Esophagus mucosa (tissue), 1 donor: ENCODE results near the gene DNAH11. TPM values are rescaled to one million over a fixed set of nuclear protein-coding genes. Genes with fewer than 3 reads are reported as not detected.
"Not testable (repeated sequence)": the region's sequence is repeated elsewhere in the genome, so short reads cannot be mapped to it uniquely, and the experiment has no call there.

Experiments used
- ATAC-seq: fragments of 200-7000 bp; cut with Tn5 transposase; one replicate; pipeline ENCODE4 v1.9.1; 2020
- total RNA-seq: library from RNA; stranded (reverse); gene quantifications from one replicate; pipeline ENCODE4 v1.2.4, GENCODE V29; 2023
- donor health status: DM: yes; HTN: yes; CAD: no.

Gene DNAH11
- total RNA-seq, 1 donor from 2014 or later: 1.1 TPM

DNA sequence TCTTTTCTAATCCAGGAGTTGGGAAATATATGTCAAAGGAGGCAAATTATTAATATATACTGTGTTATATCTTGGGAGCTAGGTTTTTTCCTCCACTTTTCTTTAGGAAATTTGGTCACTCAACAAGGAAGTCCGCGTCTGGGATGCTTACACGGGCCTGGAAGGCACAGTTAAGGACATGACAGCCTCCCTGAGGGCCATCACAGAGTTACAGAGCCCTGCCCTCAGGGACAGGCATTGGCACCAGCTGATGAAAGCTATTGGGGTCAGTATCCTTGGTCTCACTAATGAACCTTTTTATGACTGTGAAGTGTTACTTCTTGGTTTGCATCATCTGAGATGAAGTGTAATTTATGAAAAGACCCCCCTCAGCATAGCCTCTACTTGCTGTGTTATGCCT, 74.7 kb downstream of the DNAH11 start:
- ATAC-seq: no peak

DNA sequence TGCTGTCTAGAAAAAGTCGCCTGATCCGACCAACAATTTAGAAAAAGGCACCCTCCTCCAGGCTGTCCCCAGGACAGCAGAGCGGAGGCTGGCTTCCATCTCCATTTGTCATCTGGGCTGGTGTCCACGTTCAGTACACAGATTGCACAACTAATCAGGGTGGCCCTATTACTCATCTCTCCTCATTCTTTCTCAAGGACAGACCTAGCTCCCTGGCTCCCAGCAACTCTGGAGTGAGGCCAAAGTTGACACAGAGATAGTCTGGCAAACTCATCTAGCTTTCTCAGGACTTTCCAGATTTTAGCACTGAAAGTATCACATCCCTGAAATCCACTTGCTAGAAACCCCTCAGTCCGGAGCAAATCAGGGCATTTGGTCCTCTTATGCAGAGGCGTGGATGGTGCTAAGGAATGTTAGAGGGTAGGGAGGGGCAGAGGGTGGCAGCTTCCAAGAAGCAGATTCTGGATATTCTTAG, 75.1 kb downstream of the DNAH11 start:
- ATAC-seq: peak; percentile 57

DNA sequence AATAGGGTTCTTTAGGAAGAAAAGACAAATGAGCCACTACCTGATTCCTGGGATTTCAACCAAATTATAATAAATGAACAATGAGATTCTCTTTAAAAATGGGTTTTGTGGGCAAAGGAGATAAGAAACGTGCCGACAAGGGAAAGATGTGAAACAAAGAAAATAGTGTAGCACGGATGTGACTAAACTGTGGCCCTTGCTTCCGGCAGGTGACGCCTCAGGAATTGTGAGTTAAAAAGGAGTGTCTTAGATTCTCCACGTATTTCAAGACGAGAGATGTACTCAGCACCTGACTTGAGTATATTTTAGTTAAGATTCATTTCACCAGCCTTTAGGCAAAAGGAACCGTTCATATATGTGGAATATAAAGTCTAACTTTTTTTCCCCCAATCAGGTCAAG, 75.9 kb downstream of the DNAH11 start:
- ATAC-seq: no peak

DNA sequence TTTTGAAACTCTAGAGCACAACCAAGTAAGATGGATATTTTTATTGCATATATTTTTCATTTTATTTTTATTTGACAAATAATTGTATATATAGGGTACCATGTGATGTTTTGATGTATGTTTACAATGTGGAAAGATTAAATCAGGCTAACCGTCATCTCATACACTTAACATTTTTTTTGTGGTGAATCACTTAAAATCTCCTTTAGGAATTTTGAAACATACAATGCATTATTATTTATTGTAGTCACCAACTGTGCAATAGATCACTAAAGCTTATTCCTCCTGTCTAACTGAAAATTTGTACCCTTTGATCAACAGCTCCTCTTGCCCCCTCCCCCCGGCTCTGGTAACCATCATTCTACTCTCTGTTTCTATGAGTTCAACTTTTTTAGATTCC, 77.2 kb downstream of the DNAH11 start:
- no peak for ATAC-seq

DNA sequence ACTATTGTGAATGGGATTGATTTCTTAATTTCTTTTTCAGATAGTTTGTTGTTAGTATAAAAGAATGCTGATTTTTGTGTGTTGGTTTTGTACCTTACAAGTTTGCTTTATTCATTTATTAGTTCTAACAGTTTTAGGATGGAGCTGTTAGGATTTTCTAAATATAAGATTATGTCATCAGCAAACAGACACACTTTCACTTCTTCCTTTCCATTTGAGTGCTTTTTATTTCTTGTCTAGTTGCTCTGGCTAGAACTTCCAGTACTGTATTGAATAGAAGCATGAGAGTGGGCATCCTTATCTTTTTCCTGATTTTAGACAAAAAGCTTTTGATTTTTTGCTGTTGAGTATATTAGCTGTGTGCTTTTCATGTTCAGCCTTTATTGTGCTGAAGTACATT, 81.5 kb downstream of the DNAH11 start:
- ATAC-seq: no peak

DNA sequence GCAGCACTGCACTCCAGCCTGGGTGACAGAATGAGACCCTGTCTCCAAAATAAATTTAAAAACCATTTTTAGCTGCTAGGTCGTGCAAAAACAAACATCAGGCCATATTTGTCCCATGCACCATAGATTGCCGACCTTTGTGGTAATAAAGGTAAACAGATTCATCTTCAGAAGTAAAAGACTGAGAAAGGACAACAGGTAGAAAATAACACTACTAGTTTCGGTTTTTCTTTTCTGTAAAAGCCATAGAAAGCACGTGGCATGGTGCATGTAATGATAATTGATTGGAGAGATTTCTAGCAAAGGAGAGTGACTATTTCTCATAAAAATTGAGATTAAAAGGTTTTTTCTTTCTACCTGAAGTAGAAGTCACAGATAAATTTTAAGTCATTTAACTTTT, 93.9 kb downstream of the DNAH11 start:
- no peak for ATAC-seq

DNA sequence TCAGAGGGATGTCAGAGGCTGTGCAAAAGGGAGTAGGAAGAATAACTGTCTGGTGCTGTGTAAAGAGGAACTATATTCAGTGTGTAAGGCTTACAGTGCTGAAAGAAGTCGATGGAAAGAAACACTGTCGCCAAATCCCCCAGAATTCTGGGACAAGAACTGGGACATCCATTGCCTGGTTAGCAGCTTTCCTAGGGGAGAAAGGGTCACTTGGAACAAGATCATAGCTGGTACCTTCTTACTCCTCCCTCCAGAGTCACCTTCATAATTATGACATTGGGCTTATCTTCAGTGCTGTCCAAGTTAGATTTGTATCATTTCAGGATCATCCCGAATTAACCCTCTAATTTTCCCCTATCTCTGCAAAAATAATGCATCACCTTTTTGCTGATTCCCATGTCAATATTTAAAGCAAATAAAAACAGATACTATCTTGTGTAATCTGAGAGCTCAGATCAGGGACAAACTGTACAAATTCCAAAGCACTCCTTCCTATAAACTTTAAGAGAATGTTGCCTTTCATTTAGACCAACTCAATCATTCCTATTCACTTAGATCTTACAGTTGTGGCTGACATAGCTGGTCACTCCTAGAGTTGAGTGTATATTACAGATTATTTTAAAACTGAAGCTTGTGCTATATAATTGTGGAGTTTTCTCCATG, 96.5 kb downstream of the DNAH11 start:
- no peak for ATAC-seq

DNA sequence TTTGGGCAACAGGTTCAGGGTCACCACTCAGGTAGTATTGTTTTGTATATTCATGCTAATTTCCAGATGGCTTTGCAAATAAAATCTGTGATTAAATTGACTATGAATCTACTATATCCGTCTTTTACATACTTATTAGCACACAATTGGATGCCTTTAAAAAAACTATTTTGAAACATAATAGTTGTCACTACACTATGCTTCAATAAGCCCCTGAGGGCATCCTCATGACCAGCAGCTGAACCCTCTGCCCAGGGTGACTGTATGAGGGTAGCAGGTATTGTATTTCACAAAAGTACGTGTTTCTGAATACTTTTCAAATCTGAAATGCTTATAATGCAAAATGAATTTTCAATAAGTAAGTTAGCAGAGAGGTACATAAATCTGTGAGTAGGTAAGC, 97.3 kb downstream of the DNAH11 start:
- no peak for ATAC-seq

DNA sequence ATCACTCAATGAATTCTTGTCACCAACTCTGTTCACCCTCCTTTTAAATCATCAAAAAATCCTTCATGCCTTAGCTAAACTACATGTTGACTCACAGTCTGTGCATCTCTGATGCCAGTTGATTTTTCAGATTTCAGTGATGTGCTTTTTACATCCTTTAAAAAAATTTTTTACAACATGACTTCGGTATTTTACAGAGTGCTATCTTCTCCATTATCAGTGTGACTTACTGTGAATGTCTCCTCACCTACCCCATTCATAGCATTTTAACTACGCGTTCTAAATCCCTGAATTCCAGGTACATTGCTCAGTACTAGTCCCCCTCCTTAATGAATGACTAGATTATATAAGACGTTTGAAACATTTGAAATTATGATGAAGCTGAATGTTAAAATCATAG, 98.7 kb downstream of the DNAH11 start:
- ATAC-seq: no peak

DNA sequence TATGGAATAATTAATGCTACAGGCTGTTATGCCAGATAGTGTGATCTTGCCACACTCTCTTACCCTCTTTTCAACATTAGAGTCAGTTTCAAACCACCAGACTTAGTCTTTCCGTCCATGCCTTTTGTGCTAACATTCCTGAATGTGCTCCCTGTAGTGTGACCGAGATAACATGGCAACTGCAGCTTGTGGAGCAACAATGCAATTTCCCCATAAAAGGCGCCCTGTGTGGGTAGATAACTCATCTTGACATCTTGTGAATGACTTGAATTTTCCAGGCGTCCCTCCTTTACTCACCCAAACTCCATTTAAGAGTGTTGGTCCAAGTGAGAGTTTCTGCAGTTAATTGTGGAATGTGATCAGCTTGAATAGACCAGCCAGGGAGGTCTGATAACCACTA, 99.6 kb downstream of the DNAH11 start:
- ATAC-seq: no peak

DNA sequence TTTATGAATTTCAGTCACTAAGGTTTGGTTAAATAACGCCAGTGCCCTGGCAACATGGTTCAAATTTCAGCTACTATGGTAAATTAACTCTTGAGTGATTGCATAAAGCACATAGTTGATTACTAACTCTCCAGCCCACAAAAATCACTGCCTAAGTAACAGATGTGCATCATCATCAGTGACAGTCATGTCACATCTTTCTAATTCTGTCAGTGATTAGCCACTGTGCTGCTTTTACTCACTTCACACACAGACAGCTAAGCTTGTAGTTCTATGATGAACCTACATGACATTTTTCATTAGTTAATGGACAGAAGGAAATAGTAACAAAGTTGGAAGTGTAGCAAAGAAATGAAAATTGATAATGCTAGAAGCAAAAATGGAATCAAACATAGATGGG, 108.9 kb downstream of the DNAH11 start:
- ATAC-seq: no peak

DNA sequence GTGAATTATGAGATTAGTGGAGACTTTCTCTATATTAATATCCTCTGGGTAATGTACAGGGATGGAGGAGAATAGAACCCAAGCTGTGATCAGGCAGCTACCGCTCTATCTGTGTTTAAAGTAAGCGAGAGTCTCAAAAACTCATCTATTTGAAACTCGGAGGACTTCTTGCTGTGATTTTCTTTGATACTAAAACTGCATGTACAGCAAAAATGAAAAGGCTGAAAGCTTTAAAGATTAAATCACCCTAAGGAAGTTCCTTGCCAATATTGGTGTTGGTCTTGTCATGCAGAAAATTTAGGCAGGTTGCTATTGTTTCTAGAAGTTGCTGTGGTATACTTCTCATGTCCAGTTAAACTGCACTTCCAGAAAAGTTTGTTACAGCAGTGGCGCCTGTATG, 110.8 kb downstream of the DNAH11 start:
- no peak for ATAC-seq

DNA sequence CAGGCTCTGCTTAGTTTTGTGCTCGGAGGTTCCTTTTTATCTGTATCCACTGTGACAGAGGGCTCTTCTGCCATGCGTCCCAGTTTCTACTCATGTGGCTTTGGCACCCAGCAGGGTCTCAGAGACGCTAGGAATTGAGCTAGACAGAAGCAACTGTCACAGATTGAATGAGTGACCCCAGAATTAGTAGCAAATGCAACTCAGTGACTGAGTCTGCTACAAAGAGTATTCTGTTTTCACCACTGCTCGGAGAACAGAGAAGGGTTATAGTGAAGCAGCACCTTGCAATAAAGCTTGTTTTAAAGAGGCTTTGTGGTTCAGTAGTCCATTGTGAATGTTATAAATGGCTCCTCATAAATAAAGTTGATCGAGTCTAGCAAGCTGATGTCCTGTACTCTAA, 113.2 kb downstream of the DNAH11 start:
- no peak for ATAC-seq

DNA sequence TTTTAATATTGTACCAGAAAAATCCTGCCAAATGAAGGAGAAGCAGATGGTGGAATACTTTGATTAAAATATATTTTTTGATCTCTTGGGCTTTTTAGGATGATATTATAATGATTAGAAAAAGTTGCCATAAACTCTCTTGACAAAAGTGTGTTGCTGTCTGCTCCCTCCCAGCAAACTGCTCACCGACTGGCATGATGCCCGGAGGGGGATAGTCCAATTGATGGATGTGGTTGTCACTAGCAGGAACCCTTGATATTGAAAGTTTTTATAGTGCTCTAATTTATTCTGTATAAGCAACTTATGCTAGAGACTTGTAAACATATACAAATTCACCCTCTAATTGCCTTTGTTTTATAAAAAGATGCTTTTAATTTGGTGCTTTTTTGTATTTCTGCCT, 114.0 kb downstream of the DNAH11 start:
- ATAC-seq: no peak

DNA sequence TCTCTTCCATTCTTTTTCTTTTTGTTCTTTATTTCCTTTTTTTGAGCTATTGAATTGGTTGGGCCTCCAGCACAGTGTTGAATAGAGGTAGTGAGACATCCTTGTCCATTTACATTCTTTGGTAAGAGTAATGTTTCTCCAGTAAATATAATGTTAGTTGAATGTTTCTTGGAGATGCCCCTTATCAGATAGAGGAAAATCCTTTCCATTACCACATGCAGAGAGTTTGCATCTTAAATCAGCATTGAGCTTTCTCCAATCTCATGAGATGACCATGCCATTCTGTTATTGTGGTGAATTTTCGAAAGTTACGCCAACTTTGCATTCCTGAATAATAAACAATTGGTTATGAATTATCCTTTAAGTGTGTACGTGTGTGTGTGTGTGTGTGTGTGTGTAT, 127.7 kb downstream of the DNAH11 start:
- ATAC-seq: no peak

DNA sequence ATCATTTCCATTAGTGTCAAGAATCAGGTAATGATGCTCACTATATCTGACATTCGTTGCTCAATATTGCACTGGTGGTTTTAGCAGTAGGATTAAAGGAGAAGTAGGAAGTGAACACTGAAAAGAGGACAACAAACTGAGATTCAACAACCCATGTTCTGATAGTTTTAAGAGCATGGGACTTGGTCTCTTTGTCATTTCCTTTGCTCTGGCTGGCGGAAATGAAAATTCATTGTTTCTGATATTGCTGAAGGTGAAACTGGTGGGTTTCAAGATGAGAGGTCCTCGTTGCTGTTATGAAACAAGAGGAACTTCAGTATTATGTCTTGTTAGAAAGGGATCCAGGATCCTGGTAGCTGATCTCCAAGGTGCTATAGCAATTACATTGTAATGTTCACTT, 129.0 kb downstream of the DNAH11 start:
- ATAC-seq: no peak

DNA sequence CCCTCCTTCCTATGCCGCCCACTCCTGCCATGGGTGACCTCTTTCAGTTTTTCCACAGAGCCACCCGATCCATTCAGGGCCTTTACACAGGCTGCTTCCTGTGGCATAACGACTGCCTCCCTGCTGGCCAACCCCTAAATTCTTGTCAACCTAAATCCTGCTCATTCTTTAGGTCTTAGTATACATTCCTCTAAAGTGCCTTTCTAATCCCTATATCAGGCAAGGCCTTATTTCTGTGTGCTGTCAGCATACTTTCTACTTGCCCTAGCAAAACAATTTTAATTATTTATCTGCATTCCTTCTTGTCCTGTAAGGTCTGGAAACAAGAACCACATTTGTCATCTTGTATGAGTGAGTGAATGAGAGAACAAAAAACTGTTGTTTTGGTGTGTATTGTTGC, 132.4 kb downstream of the DNAH11 start:
- ATAC-seq: no peak

DNA sequence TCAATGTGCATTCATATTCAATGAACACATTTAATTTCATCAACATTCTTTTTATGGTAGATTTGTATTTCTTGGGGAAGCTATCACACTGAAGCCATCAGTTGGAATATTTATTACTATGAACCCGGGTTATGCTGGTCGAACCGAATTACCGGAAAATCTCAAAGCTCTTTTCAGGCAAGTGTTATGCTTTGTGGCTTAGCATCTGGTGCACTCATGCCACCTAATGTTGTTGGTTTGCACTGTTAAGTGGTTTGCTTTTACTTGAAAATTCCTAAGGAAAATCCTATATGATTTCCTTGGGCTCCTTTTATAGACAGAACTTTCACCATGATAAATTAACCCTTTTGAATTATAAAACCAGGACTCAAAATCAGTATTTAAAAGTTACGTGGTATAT, 147.9 kb downstream of the DNAH11 start:
- ATAC-seq: no peak

DNA sequence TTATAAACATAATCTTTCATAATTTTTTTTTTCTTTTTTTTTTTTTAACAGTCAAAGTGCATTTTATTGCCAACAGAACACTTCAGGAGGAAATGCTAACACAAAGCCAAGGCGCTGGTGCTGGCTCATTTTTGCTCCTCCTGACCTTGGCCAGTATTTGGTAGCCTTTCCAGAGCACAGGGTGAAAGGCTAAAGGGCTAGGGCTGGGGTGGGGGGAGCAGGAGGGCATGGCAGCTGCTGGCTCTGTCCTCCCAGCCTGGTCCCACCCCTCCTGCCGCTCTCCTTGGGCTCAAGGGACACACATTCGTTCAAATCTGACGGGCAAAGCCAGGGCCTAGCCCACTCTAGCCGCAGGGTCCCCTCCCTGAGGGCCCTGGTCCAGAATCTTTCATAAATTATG, 148.3 kb downstream of the DNAH11 start:
- ATAC-seq: peak; percentile 48

DNA sequence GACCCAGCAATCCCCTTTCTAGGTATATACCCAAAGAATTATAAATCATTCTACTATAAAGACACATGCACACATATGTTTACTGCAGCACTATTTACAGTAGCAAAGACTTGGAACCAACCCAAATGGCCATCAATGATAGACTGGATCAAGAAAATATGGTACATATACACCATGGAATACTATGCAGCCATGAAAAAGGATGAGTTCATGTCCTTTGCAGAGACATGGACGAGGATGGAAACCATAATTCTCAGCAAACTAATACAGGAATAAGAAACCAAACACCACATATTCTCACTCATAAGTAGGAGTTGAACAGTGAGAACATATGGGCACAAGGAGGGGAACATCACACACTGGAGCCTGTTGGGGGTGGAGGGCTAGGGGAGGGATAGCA, 157.7 kb downstream of the DNAH11 start:
- ATAC-seq: not testable (repeated sequence)

DNA sequence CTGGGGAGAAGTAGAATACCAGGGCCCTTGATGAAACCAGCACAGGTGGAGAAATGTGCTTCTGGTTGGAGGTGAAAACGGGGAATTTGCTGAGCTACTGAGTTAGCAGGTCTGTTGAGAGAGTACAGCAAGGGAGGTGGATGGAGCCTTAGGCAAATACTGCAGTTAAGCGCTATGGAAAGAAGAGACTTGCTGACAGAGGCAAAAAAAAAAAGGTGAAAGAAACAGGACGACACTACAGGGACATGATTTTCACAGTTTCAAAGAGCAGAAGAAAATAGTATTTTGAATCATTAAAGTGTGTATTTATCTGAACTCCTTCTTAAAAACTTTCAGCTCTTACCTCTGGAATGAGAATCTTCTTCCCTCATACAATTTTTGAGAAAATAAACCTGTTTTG, 159.5 kb downstream of the DNAH11 start:
- no peak for ATAC-seq

DNA sequence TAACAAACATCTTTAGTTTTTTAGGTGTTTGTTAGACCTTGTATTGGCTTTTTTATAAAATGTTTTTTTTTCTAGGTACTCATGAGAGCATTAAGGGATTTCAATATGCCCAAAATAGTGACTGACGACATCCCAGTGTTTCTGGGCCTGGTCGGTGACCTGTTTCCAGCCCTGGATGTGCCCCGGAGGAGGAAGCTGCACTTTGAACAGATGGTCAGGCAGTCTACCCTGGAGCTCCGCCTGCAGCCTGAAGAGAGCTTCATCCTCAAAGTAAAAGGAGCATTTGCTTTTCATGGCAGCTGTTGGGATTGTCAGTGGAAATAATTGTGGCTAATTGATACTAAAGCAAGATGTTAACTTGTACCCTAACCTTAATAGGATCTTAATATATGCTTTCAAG, 161.5 kb downstream of the DNAH11 start:
- ATAC-seq: no peak

DNA sequence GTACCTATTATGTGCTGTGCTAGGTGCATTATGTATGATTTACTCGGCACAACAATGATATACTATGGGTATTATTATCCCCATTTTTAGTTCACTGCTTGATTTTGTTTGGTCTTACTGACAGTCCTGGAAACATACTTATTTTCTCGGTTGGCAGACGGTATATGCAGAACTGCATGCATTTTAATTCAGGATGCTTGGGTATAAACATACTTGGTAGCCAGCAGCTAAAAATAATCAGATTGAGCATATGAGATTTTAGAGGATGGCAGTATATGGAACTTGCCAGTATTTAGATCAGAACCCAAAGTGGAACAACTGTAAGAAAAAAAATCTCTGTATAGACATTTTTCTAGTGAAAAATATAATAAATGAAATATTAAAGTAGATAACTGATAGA, 163.3 kb downstream of the DNAH11 start:
- no peak for ATAC-seq

DNA sequence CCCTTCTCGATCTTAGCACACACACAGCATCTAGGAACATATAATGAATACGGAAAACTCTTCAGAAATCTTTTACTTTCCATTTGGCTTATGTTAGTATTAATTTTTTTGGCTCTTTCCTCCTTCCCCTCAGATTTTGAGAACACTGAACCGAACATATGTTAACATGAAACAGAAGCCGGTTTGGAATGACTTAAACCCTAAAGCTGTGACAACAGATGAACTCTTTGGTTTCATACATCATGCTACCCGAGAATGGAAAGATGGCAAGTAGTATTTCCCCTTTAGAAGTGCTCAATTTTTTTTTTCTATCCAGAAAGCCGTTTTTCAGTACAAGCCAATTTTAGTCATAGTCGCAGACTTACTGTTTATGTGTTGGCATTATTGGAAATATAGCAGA, 164.7 kb downstream of the DNAH11 start:
- ATAC-seq: no peak

DNA sequence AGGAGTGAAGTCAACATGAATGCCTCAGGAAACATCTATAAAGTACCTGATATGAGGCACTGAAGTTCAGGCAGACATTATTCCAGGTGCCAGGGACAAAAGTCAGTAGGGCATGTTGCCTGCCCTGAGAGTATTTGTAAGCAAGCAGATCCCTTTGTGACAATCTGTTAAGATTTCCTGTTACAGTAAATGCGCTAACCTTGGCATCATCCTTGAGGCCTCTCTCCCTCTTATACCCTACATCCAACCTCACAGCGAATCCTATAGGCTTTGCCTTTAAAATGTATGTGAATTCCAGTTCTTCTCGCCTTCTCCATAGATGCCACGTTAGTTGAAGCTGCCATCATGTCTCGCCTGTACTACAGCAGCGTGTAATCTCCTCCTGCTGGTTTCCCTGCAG, 165.3 kb downstream of the DNAH11 start:
- no peak for ATAC-seq
